WI38 (cell line): ENCODE measurements around the gene ABI3.

Experiments
- H3K4me3 ChIP-seq: 2 replicates; pipeline ENCODE4 v1.5.1; 2011; ENCODE audit warnings: low read depth, mild to moderate bottlenecking, control low read depth, low read length
- TF ChIP-seq, protein P1 (sequence below): IDR thresholded peaks from 2 replicates; pipeline ENCODE4 v1.5.1; 2012; ENCODE audit warnings: low read depth, mild to moderate bottlenecking, control low read depth, low read length

ABI3 gene

DNA sequence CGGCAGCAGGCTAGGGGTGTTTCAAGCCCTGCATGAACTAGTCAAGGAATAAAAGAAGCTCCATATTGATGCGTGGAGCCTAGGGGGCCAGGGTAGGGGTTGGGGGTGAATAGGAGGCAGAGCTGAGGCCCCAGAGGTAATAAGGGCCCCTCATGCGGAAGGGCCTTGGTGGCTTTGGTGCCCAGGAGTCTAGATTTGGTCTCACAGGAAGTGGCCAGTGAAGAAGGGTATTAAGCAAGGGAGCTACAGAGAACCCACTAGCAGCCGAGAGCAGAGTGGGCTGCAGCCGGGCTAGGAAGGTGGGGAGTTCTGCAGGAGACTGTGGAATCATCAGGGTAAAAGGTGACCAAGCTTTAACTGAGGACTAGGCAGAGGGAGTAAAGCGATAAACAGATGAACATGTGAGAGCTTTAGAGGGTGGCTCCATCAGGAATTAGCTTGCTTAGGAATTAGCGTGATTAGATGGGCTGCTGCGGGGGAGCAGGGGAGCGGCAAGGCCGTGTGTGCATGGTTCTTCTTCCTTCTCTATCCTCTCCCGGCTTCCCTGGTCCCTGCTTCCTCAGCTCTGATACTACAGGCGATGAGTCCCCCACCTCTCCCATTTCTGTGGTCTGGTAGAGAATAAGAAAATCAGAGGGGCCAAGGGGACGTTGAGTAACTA is 10.0 kb upstream of the ABI3 start:
- H3K4me3 ChIP-seq = no peak overlapping the region
- TF ChIP-seq, protein P1, sequence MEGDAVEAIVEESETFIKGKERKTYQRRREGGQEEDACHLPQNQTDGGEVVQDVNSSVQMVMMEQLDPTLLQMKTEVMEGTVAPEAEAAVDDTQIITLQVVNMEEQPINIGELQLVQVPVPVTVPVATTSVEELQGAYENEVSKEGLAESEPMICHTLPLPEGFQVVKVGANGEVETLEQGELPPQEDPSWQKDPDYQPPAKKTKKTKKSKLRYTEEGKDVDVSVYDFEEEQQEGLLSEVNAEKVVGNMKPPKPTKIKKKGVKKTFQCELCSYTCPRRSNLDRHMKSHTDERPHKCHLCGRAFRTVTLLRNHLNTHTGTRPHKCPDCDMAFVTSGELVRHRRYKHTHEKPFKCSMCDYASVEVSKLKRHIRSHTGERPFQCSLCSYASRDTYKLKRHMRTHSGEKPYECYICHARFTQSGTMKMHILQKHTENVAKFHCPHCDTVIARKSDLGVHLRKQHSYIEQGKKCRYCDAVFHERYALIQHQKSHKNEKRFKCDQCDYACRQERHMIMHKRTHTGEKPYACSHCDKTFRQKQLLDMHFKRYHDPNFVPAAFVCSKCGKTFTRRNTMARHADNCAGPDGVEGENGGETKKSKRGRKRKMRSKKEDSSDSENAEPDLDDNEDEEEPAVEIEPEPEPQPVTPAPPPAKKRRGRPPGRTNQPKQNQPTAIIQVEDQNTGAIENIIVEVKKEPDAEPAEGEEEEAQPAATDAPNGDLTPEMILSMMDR = no peak

DNA sequence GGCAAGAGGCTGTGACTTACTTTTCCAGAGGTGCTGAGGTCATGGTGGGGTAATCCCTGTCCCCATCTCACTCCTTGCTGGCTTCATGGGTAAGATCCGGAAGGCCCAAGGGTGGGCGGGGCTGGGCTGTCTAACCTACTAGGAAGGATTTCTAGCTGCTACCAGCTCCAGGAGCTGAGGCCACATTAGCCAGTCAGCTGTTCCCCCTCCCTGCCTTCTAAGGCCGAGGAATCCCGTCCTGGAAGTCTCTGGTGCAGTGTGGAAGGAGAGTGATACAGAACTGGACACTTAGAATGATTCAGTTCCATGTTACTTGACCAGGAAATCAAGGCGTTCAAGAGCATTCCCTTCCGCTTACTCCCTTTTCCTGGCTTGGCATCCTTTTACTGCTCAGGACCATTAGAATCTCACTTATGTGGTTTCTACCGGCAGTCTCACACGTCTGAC is 9.0 kb upstream of the ABI3 start:
- TF ChIP-seq, protein P1 = no peak

DNA sequence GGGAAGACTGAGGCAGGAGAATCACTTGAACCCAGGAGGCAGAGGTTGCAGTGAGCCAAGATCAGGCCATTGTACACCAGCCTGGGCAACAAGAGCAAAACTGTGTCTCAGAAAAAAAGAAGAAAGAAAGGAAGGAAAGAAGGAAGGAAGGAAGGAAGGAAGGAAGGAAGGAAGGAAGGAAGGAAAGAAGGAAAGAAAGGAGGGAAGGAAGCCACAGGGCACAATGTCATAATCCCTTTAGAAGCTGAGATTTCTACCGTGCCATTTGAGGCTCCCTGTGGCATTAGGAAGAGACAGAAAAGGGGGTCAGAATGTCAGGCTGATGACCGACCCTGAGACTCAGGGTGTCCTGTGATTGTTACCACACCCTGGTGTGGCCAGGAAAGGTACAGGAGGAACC is 6.7 kb upstream of the ABI3 start:
- TF ChIP-seq, protein P1 = no peak
- no peak overlapping the region for H3K4me3 ChIP-seq

More for the DNA sequence above, 9.0 kb upstream of the ABI3 start:
- H3K4me3 ChIP-seq = no peak overlapping the region

DNA sequence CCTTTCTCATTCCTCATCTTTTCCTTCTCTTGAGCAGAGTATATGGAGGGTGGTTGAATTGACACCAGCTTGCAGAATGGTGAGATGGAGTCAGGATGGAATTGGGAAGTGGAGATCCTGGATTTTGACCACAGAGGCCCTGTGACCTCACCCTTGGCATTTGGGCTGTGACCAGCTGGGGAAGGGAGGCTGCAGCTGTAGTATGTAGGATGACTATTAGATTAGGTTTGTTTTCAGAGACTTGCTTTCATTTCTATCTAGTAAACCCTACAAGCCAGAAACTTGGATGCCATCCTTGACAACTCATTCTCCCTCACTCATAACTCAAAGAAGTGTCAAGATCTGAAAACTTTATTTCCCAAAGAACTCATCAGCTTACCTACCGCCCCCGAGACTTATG is 6.0 kb upstream of the ABI3 start:
- no peak overlapping the region for H3K4me3 ChIP-seq
- TF ChIP-seq, protein P1 = no peak

DNA sequence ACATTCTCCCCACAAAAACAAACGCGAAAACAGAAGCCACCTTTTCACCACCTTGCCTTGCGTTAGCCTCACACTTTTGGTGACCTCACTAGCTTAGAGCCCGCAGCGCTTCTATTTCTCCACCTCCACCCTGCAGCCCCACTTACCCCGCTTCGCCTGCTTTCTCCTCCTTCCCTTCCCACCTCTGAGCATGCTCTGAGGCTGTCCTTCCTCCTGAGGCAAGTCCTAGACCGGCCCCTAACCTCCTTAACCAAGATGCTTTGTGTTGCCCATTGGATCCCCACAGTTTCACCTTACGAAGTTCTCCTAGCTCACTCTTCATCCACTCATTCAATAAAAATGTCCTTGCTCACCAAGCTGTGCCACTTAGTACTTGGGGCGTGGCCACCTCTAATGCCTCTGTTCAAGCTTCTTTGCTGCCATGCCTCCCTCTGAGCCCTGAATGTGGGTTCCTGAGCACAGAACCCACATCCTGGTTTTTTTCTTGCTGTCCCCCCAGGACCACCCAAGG is 1.4 kb upstream of the ABI3 start:
- TF ChIP-seq, protein P1 = no peak
- H3K4me3 ChIP-seq = no peak overlapping the region

DNA sequence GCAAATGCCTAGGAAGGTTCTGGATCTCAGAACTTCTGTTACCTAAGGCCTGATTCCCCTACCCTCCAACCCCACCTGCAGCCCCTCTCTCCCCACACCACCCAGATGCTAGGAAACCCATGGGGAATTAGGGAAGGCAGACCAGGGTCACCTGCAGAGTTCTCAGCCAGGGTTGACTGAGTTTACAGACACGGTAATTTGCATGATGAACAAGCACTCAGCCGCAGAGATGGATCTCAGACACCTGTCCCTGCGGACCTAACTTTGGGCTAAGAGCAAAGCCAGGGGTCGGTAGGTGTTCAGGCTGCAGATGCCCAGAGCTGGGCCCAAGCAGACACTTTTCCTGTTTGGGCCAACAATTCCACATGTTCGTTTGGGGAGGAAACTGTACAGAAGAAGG is 2.9 kb downstream of the ABI3 start:
- no peak overlapping the region for H3K4me3 ChIP-seq
- TF ChIP-seq, protein P1 = no peak

DNA sequence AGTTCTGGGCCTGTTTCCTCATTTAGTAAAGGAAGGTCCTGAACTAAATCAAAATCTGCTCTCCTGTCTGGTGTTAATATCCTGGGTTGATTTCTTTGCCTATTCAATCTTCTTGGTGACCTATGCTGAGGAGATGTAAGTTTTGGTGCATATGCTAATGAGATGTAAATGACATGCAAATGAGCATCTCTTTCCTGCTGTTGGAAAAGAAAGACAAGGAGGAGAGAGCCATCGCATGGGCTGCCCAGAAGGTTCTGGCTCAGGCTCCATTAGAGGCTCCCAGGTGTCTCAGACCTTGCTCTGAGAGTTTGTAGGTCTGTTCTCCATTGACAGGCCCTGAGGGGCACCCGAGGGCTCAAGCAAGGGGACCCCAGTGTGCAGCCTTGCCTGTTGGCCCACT is 3.3 kb downstream of the ABI3 start:
- TF ChIP-seq, protein P1 = no peak
- H3K4me3 ChIP-seq = no peak overlapping the region
